GM21447 (cell line): ENCODE measurements around the gene DAZAP1.

Experiments
- ATAC-seq: cut with Tn5 transposase; IDR thresholded peaks from one replicate; pipeline ENCODE4 v1.9.1; 2021; ENCODE audit not compliant: unreplicated experiment

Gene DAZAP1

GRCh38 chr19:1455336-1456120 is 48.1 kb downstream of the DAZAP1 start:
- ATAC-seq, result no peak

DNA sequence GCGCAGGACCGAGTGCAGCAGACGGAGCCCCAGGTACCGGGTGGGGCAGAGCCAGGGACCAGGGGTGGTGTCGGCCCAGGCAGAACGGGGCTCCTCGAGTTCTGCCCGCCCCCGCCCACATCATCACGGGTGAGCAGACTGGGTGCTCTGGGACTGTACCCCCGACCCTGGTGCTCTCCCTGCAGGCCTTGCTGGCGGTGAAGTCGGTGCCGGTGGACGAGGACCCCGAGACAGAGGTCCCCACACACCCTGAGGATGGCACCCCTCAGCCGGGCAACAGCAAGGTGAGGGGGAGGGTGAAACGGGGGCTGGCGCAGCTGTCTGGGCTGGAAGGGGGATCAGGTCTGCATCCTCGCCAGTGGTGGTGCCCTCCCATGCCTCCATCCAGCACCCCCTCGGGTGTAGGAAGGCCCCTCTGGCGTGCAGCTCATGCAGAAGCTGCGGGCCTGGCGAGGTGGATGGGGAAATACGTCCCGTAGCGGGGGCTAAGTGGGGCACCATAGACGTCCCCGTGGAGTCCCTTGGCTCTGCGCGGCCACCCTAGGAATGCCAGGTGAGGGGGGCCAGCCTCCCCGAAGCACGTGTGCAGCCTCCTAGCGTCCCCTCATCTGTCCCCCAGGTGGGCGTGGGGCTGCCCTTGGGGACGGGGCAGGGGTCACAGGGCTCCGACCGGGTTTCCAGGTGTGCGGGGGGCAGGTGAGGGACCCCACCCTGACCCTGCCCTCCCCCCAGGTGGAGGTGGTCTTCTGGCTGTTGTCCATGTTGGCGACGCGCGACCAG is 48.9 kb downstream of the DAZAP1 start:
- ATAC-seq, result no peak

- ATAC-seq, result no peak
Observed at GRCh38 chr19:1457031-1457739, 49.8 kb downstream of the DAZAP1 start.

- ATAC-seq, result no peak
Observed at GRCh38 chr19:1457892-1458291, 50.5 kb downstream of the DAZAP1 start.

DNA sequence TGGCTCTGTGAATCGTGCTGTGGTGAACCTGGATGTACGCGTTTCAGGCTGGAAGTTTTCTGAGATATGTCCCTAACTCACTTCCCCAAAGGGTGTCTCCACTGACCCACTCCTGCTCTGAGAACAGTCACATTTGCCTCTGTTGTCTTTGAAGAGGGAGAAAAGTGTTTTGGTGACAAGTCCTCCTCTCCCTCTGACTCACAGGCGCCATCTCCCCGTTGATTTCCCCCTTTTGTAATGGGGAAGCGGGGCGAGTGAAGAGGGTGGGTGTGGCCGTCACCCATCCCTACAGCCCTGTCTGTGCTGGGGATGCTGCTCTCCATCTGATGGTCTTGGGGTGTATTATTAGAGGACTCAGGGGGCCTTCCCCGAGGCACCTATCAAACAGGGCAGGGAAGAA is 52.1 kb downstream of the DAZAP1 start:
- no peak for ATAC-seq

- ATAC-seq, result no peak
Observed at GRCh38 chr19:1460033-1460995, 52.9 kb downstream of the DAZAP1 start.

GRCh38 chr19:1461862-1462261 is 54.5 kb downstream of the DAZAP1 start:
- ATAC-seq, result no peak

GRCh38 chr19:1465191-1466016 is 58.0 kb downstream of the DAZAP1 start:
- no peak for ATAC-seq

DNA sequence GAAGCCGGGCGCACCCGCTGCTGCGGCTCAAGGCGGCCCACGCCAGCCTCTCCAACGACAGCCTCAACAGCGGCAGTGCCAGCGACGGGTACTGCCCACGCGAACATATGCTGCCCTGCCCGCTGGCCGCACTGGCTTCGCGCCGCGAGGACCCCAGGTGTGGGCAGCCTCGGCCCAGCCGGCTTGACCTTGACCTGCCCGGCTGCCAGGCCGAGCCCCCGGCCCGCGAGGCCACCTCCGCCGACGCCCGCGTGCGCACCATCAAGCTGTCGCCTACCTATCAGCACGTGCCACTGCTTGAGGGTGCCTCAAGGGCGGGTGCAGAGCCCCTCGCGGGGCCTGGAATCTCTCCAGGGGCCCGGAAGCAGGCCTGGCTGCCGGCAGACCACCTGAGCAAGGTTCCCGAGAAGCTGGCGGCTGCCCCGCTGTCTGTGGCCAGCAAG is 58.7 kb downstream of the DAZAP1 start:
- ATAC-seq, result no peak

DNA sequence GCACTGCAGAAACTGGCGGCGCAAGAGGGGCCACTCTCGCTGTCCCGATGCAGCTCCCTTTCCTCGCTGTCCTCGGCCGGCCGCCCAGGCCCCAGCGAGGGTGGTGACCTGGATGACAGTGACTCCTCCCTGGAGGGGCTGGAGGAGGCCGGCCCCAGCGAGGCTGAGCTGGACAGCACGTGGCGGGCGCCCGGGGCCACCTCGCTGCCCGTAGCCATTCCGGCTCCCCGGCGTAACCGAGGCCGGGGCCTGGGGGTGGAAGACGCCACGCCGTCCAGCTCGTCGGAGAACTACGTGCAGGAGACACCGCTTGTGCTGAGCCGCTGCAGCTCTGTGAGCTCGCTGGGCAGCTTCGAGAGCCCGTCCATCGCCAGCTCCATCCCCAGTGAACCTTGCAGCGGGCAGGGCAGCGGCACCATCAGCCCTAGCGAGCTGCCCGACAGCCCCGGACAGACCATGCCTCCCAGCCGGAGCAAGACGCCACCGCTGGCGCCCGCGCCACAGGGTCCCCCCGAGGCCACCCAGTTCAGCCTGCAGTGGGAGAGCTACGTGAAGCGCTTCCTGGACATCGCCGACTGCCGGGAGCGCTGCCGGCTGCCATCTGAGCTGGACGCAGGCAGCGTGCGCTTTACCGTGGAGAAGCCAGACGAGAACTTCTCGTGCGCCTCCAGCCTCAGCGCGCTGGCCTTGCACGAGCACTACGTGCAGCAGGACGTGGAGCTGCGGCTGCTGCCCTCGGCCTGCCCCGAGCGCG is 59.3 kb downstream of the DAZAP1 start:
- ATAC-seq, result no peak

- no peak for ATAC-seq
Observed at GRCh38 chr19:1467215-1467489, 59.8 kb downstream of the DAZAP1 start.

DNA sequence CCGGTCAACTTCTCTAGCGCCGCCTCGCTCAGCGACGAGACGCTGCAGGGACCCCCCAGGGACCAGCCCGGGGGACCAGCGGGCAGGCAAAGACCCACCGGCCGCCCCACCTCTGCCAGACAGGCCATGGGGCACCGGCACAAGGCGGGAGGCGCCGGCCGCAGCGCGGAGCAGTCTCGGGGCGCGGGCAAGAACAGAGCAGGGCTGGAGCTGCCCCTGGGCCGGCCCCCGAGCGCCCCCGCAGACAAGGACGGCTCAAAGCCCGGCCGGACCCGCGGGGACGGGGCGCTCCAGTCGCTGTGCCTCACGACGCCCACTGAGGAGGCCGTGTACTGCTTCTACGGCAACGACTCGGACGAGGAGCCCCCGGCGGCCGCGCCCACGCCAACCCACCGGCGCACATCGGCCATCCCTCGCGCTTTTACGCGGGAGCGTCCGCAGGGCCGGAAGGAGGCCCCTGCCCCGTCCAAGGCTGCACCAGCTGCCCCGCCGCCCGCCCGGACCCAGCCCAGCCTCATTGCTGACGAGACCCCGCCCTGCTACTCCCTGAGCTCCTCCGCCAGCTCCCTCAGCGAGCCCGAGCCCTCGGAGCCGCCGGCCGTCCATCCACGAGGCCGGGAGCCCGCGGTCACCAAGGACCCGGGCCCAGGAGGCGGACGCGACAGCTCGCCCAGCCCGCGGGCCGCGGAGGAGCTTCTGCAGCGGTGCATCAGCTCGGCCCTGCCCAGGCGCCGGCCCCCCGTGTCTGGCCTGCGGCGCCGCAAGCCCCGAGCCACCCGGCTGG is 60.3 kb downstream of the DAZAP1 start:
- ATAC-seq, result no peak

GRCh38 chr19:1468274-1468820 is 61.0 kb downstream of the DAZAP1 start:
- no peak for ATAC-seq

GRCh38 chr19:1468821-1469254 is 61.5 kb downstream of the DAZAP1 start:
- no peak for ATAC-seq

DNA sequence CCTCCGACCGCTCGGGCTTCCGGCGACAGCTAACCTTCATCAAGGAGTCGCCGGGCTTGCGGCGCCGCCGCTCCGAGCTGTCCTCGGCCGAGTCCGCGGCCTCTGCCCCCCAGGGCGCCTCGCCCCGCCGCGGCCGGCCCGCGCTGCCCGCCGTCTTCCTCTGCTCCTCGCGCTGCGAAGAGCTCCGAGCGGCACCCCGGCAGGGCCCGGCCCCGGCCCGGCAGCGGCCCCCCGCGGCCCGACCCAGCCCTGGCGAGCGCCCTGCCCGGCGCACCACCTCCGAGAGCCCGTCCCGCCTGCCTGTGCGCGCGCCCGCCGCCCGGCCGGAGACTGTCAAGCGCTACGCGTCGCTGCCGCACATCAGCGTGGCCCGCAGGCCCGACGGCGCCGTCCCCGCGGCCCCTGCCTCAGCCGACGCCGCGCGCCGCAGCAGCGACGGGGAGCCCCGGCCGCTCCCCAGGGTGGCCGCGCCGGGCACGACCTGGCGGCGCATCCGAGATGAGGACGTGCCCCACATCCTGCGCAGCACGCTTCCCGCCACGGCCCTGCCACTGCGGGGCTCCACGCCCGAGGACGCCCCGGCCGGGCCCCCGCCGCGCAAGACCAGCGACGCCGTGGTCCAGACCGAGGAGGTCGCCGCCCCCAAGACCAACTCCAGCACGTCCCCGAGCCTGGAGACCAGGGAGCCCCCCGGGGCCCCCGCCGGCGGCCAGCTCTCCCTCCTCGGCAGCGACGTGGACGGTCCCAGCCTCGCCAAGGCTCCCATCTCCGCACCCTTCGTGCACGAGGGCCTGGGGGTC is 62.1 kb downstream of the DAZAP1 start:
- no peak for ATAC-seq

GRCh38 chr19:1470055-1470304 is 62.6 kb downstream of the DAZAP1 start:
- ATAC-seq, result no peak

- no peak for ATAC-seq
Observed at GRCh38 chr19:1470305-1471009, 63.1 kb downstream of the DAZAP1 start.
